ENCODE measurements around the gene IHH. TPM values are rescaled to one million over a fixed set of nuclear protein-coding genes. Genes with fewer than 3 reads are reported as not detected.
A peak's percentile ranks its signal among the peaks of the same experiment; 100 is the strongest.

Gene IHH
- total RNA-seq, 2 donors from 2014 or later: not detected

- DNase-seq (ENCODE audit: low spot score): no peak
- no peak for TF ChIP-seq CTCF (IDR thresholded peaks at IDR 0.05)
- Histone ChIP-seq H3K36me3 (no peaks in the 10 kb centered on the region), H3K27me3 (no peaks in the 10 kb centered on the region), H3K4me3 (no peak overlapping the region), H3K27ac (no peak overlapping the region), H3K9me3 (no peaks in the 10 kb centered on the region), H3K4me1 (peaks cover 0 to 5% of the 10 kb centered on the region in 2 donors)
Measured at GRCh38 chr2:219042750-219043149, 18.0 kb downstream of the IHH start.

GRCh38 chr2:219042157-219042556 is 18.6 kb downstream of the IHH start:
- no peaks in the 10 kb centered on the region for H3K9me3 ChIP-seq
- H3K4me3 ChIP-seq: no peak overlapping the region
- TF ChIP-seq CTCF (IDR thresholded peaks at IDR 0.05): no peak
- H3K4me1 ChIP-seq: peaks cover 0 to 5% of the 10 kb centered on the region in 2 donors
- H3K27me3 ChIP-seq: no peaks in the 10 kb centered on the region
- no peak overlapping the region for H3K27ac ChIP-seq
- H3K36me3 ChIP-seq: no peaks in the 10 kb centered on the region
- DNase-seq (ENCODE audit: low spot score): no peak

- no peak for DNase-seq (ENCODE audit: low spot score)
- H3K4me1 ChIP-seq: peaks cover 0 to 5% of the 10 kb centered on the region in 2 donors
- no peaks in the 10 kb centered on the region for H3K9me3 ChIP-seq
- TF ChIP-seq CTCF (IDR thresholded peaks at IDR 0.05): no peak
- no peaks in the 10 kb centered on the region for H3K27me3 ChIP-seq
- H3K4me3 ChIP-seq: peak within 1 kb of the TSS in 1 of 2 donors; percentile 12
- H3K36me3 ChIP-seq: no peaks in the 10 kb centered on the region
- no peak within 1 kb of the TSS for H3K27ac ChIP-seq
Measured at GRCh38 chr2:219041252-219041651, 19.5 kb downstream of the IHH start, which contains the start of gene CFAP65. Gene CFAP65 (minus strand): TSS chr2:219041516. CDS start chr2:219039048, 2,468 bp downstream.

- no peak for TF ChIP-seq CTCF (IDR thresholded peaks at IDR 0.05)
- no peaks in the 10 kb centered on the region for H3K27me3 ChIP-seq
Measured at GRCh38 chr2:219038600-219038999, 22.1 kb downstream of the IHH start.

GRCh38 chr2:219037783-219038499 is 22.8 kb downstream of the IHH start:
- H3K4me1 ChIP-seq: peaks cover 0 to 5% of the 10 kb centered on the region in 2 donors
- DNase-seq (ENCODE audit: low spot score): no peak
- H3K27ac ChIP-seq: no peak overlapping the region
- no peaks in the 10 kb centered on the region for H3K36me3 ChIP-seq
- no peak for TF ChIP-seq CTCF (IDR thresholded peaks at IDR 0.05)
- no peak overlapping the region for H3K4me3 ChIP-seq
- no peaks in the 10 kb centered on the region for H3K27me3 ChIP-seq
- H3K9me3 ChIP-seq: no peaks in the 10 kb centered on the region

More at GRCh38 chr2:219038600-219038999, 22.1 kb downstream of the IHH start:
- Histone ChIP-seq H3K4me1 (peaks cover 0 to 5% of the 10 kb centered on the region in 2 donors), H3K9me3 (no peaks in the 10 kb centered on the region), H3K4me3 (no peak overlapping the region), H3K27ac (no peak overlapping the region), H3K36me3 (no peaks in the 10 kb centered on the region)
- DNase-seq (ENCODE audit: low spot score): no peak

All from right atrium auricular region (tissue), 2 donors.